ENCODE data around the gene C4orf33. TPM values are rescaled to one million over a fixed set of nuclear protein-coding genes. Genes with fewer than 3 reads are reported as not detected.

C4orf33 gene
- total and polyA plus RNA-seq, 9 of the 15 experiments (the other 6 are each of a cell fraction or from before 2014, with no cell fraction given), result 16.7 to 42.0 (median 27.5) TPM

- TF ChIP-seq ZNF655 (CRISPR knock-in tag; IDR thresholded peaks at IDR 0.05) (no peak), ELF4 (CRISPR knock-in tag; IDR thresholded peaks at IDR 0.05) (no peak), ZFP36 (IDR thresholded peaks at IDR 0.05; ENCODE audit: low read depth, low read length, partially characterized antibody) (no peak), ZNF263 (CRISPR knock-in tag; IDR thresholded peaks at IDR 0.05; ENCODE audit: borderline replicate concordance) (no peak), PHTF2 (CRISPR knock-in tag; IDR thresholded peaks at IDR 0.05) (no peak), CCAR2 (IDR thresholded peaks at IDR 0.05; ENCODE audit: low read depth, low read length) (no peak), ZSCAN29 (IDR thresholded peaks at IDR 0.05) (no peak), TAL1 (IDR thresholded peaks at IDR 0.05) (no peak), CBX2 (IDR thresholded peaks at IDR 0.05; ENCODE audit: insufficient read depth, low read length, poor library complexity, severe bottlenecking) (no peak), SMAD1 (IDR thresholded peaks at IDR 0.05; ENCODE audit: low read depth, low read length, partially characterized antibody) (no peak), TFE3 (CRISPR knock-in tag; IDR thresholded peaks at IDR 0.05) (no peak), ZNF830 (CRISPR knock-in tag; IDR thresholded peaks at IDR 0.05) (no peak), TSC22D4 (tag; IDR thresholded peaks at IDR 0.05) (no peak), SRSF7 (optimal IDR thresholded peaks at IDR 0.05; ENCODE audit: low read depth, low read length) (no peak), ZC3H8 (IDR thresholded peaks at IDR 0.05) (no peak), ZNF280B (CRISPR knock-in tag; IDR thresholded peaks at IDR 0.05) (no peak), CBX3 (IDR thresholded peaks at IDR 0.05; ENCODE audit: borderline replicate concordance in 1 of 2, low read length in 2 of 2) (no peak), ZNF449 (CRISPR knock-in tag; IDR thresholded peaks at IDR 0.05) (no peak)
- no TSS peak for BruUV-seq (replicated peaks)
- H3K9me3 ChIP-seq (replicated peaks; ENCODE audit: control insufficient read depth, insufficient read depth, low read depth, low read length), result no peaks in the 10 kb centered on the region
- peaks cover 0 to 15% of the 10 kb centered on the region in 2 experiments; a peak in 4 of 5 replicates for H3K27me3 ChIP-seq (ENCODE audit: control insufficient read depth in 2 of 2, insufficient read depth in 2 of 2, low read length in 2 of 2)
- H4K20me1 ChIP-seq (replicated peaks; ENCODE audit: control insufficient read depth, insufficient read depth, low read length), result no peaks in the 10 kb centered on the region
- FAIRE-seq (no peak), ATAC-seq (peak; percentile 27), DNase-seq (ENCODE audit: extremely low read depth in 1 of 4, low spot score in 3 of 4) (no peak)
- in situ Hi-C loops (cut with MboI), result no loop called here
- CTCF ChIA-PET (ENCODE audit: low intra/inter-chr PET ratio), result no interaction called here
- no peak overlapping the region for H3K4me2 ChIP-seq (ENCODE audit: insufficient read depth, low read length)
- H3K36me3 ChIP-seq (ENCODE audit: control insufficient read depth, insufficient read depth, low read length), result no peaks in the 10 kb centered on the region
- WGBS (ENCODE audit: insufficient coverage, low coverage, missing lambda C conversion rate), result under 1% methylated on average over 8 of the region's 8 CpGs
- H3K79me2 ChIP-seq (ENCODE audit: control insufficient read depth, insufficient read depth, low read length), result no peaks in the 10 kb centered on the region
- no peak overlapping the region for H2AFZ ChIP-seq (ENCODE audit: low read depth, low read length)
- intact Hi-C loops (cut with micrococcal nuclease), result no loop called here
- POLR2A ChIA-PET, result interaction anchor here (1.2 kb wide), 1 partner anchor 10 kb away, joined by 5 read pairs; no protein-coding TSS in a partner anchor
- no peak overlapping the region for H3K27ac ChIP-seq (ENCODE audit: extremely low read depth, low read depth, low read length)
- H3K9me1 ChIP-seq (ENCODE audit: control insufficient read depth, insufficient read depth, low read length), result no peaks in the 10 kb centered on the region
- no peak overlapping the region for H3K9ac ChIP-seq (ENCODE audit: insufficient read depth in 1 of 2, low read depth in 2 of 2, low read length in 2 of 2)
- H3K4me3 ChIP-seq, result no peak overlapping the region
- H3K4me1 ChIP-seq (replicated peaks in 1 of 2; ENCODE audit: control insufficient read depth in 2 of 2, insufficient read depth in 2 of 2, low read length in 2 of 2), result no peaks in the 10 kb centered on the region; a peak in 1 of 5 replicates
These were observed 40.5 kb downstream of the C4orf33 start for GRCh38 chr4:129136433-129136832.

Measured in K562 (cell line).